Fibroblast of pulmonary artery (primary cell): ENCODE measurements around the gene CRISPLD2.

Experiments used
- DNase-seq: peaks from one replicate; pipeline ENCODE4 v3.0.0-alpha.2; 2010; ENCODE audit warnings: low read depth
- H3K4me3 ChIP-seq: replicated peaks from 2 replicates; pipeline ENCODE4 v1.5.1; 2011; ENCODE audit warnings: low read depth, mild to moderate bottlenecking, control low read depth, low read length, moderate library complexity
- CTCF ChIP-seq: IDR thresholded peaks from 2 replicates; pipeline ENCODE4 v1.5.1; 2011; ENCODE audit warnings: mild to moderate bottlenecking, control low read depth, low read length, inconsistent platforms; ENCODE audit errors: missing control alignments

CRISPLD2 gene

GRCh38 chr16:84911486-84912216 lies 91.9 kb downstream of the CRISPLD2 start:
- TF ChIP-seq CTCF: no peak
- H3K4me3 ChIP-seq: no peak overlapping the region
- DNase-seq: peak; percentile 54

DNA sequence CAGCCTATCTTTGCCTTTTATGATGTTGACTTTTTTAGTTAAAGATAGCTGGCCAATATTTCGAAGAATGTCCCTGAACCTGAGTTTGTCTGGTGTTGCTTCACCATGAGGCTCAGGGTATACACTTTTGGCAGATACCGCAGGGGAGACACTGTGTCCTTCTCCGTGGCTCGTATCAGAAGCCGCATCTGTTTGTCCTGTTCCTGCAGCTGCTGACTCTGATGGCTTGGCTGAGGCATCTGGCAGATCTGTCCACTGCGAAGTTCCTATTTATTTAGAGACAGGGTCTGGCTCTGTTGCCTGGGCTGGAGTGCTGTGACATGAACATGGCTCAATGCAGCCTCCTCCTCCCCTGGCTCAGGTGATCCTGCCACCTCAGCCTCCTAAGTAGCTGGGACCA lies 93.5 kb downstream of the CRISPLD2 start:
- H3K4me3 ChIP-seq: no peak overlapping the region

DNA sequence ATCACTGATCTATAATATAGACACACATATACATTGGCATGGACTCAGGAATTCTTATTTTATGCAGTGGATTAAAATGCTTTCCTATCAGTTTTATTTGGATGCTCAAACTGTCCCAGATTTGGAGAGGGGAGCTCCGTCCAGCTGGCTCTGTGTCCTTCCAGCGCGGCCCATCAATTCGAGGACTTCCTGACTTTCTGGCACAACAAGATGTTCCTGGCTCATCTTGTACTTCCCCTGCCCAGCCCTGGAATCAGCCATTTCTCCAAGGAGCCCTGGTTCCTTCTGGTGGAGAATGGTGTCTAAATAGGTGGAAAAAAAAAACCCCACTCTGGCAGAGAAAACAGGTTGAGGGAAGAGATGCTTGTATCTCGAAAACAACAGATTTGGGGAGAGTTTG lies 94.5 kb downstream of the CRISPLD2 start:
- no peak for DNase-seq
- no peak overlapping the region for H3K4me3 ChIP-seq
- TF ChIP-seq CTCF: no peak

More for the DNA sequence above, 93.5 kb downstream of the CRISPLD2 start:
- no peak for TF ChIP-seq CTCF
- DNase-seq: no peak

- DNase-seq: no peak
- TF ChIP-seq CTCF: no peak
- no peak overlapping the region for H3K4me3 ChIP-seq
Observed at GRCh38 chr16:84916178-84916577, 96.4 kb downstream of the CRISPLD2 start.

- no peak for TF ChIP-seq CTCF
- DNase-seq: no peak
- no peak overlapping the region for H3K4me3 ChIP-seq
Observed at GRCh38 chr16:84916850-84917249, 97.1 kb downstream of the CRISPLD2 start.

- TF ChIP-seq CTCF: no peak
- no peak overlapping the region for H3K4me3 ChIP-seq
- DNase-seq: no peak
Observed at GRCh38 chr16:84917492-84917891, 97.7 kb downstream of the CRISPLD2 start.
